ENCODE data around the gene CFAP100.

DNA sequence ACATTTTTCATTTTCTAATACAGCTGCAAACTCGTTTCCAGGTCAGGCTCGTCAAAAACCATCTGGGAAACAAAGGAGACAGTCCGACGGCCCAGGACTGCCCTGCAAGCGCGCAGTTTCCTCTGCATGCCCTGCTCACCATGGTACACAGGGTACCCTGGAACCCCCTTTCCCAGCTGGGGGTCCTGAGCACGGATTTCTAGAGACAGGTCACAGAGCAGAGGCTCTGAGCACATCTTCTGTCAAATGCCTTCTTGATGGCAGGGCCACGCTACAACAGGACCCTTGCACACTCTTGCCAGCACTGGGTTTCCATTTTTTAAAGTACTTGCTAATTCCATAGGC is 72.9 kb downstream of the CFAP100 start:
- TF ChIP-seq CTCF (IDR thresholded peaks at IDR 0.05 in 8 of 11, conservative IDR thresholded peaks at IDR 0.05 in 3 of 11): no peak
- TF ChIP-seq POLR2A (IDR thresholded peaks at IDR 0.05): no peak
